T47D (cell line): ENCODE measurements around the gene PCSK6.
A peak's percentile ranks its signal among the peaks of the same experiment; 100 is the strongest.

Experiments used
- DNase-seq, 2 experiments: peaks; one replicate each; pipeline versions ENCODE4 v3.0.0 to v3.0.0-alpha.2; 2011 to 2012; ENCODE audit warnings: low read depth in 1 of 2, low spot score in 1 of 2
- JUND ChIP-seq: IDR thresholded peaks from 2 replicates; pipeline ENCODE4 v1.6.1; 2012; ENCODE audit warnings: low read depth
- in situ Hi-C: cut with HindIII; loops from 2 replicates; pipeline ENCODE4 v1.10.0; 2016; ENCODE audit warnings: low sequenced_read_pairs, low pct_unique_long_range_greater_than_20kb

Gene PCSK6

GRCh38 chr15:101267320-101268104 lies 222.0 kb downstream of the PCSK6 start:
- no peak for TF ChIP-seq JUND
- in situ Hi-C loops = no loop called here
- DNase-seq = peak in 1 of 2 experiments; percentile 25

GRCh38 chr15:101266787-101267186 lies 222.7 kb downstream of the PCSK6 start:
- TF ChIP-seq JUND = no peak
- in situ Hi-C loops = no loop called here
- DNase-seq = no peak

GRCh38 chr15:101266034-101266433 lies 223.5 kb downstream of the PCSK6 start:
- DNase-seq = no peak
- no peak for TF ChIP-seq JUND
- in situ Hi-C loops = no loop called here

- in situ Hi-C loops = no loop called here
- no peak for TF ChIP-seq JUND
- DNase-seq = no peak
These were observed 224.4 kb downstream of the PCSK6 start for GRCh38 chr15:101264911-101265641.

GRCh38 chr15:101264011-101264410 lies 225.5 kb downstream of the PCSK6 start:
- no peak for DNase-seq
- in situ Hi-C loops = no loop called here
- TF ChIP-seq JUND = no peak

- DNase-seq = no peak
- no peak for TF ChIP-seq JUND
- in situ Hi-C loops = no loop called here
These were observed 227.0 kb downstream of the PCSK6 start for GRCh38 chr15:101262551-101262950.

GRCh38 chr15:101258238-101259144 lies 231.0 kb downstream of the PCSK6 start:
- in situ Hi-C loops = no loop called here
- peak; percentile 41 to 79 for DNase-seq
- no peak for TF ChIP-seq JUND

- no peak for TF ChIP-seq JUND
- no peak for DNase-seq
- in situ Hi-C loops = no loop called here
These were observed 232.8 kb downstream of the PCSK6 start for GRCh38 chr15:101256757-101257156.

- no peak for TF ChIP-seq JUND
- DNase-seq = no peak
- in situ Hi-C loops = no loop called here
These were observed 233.8 kb downstream of the PCSK6 start for GRCh38 chr15:101255615-101256241.

- no peak for TF ChIP-seq JUND
- DNase-seq = no peak
- in situ Hi-C loops = no loop called here
These were observed 234.5 kb downstream of the PCSK6 start for GRCh38 chr15:101255051-101255395.

- TF ChIP-seq JUND = no peak
- DNase-seq = no peak
- in situ Hi-C loops = no loop called here
These were observed 235.1 kb downstream of the PCSK6 start for GRCh38 chr15:101254157-101255050.
